K562 (cell line): Measurements from ENCODE around the gene MBD3L4. TPM values are rescaled to one million over a fixed set of nuclear protein-coding genes. Genes with fewer than 3 reads are reported as not detected.

Source experiments
- BCOR ChIP-seq: fragments of 450-650 bp; IDR thresholded peaks from 2 replicates; pipeline ENCODE4 v1.6.1; 2016
- CHD4 ChIP-seq: fragments of 200-600 bp; sonication (generic); IDR thresholded peaks from 3 replicates; pipeline ENCODE4 v1.6.1; 2012; ENCODE audit warnings: low read depth, mild to moderate bottlenecking, mixed read lengths, low read length, inconsistent platforms; ENCODE audit not compliant: insufficient read depth, insufficient replicate concordance, poor library complexity, severe bottlenecking
- CSDE1 ChIP-seq, 2 experiments: fragments of 450-650 bp; IDR thresholded peaks; 2 replicates each; pipeline ENCODE4 v1.6.1; 2016; ENCODE audit warnings: mild to moderate bottlenecking in 1 of 2
- E2F3 ChIP-seq: fragments of 250-450 bp; sonication (Bioruptor Pico); IDR thresholded peaks from 2 replicates; pipeline ENCODE4 v1.4.0; 2020; ENCODE audit warnings: mild to moderate bottlenecking
- FOXP4 ChIP-seq: sonication (generic); formaldehyde crosslinking; IDR thresholded peaks from 2 replicates; pipeline ENCODE4 v1.8.0; 2022; ENCODE audit warnings: mild to moderate bottlenecking, missing genetic modification reagents, borderline replicate concordance
- KAT8 ChIP-seq: fragments of 450-650 bp; IDR thresholded peaks from 2 replicates; pipeline ENCODE4 v1.6.1; 2016; ENCODE audit warnings: low read depth, mild to moderate bottlenecking
- MBD1 ChIP-seq: fragments of 250-450 bp; sonication (Bioruptor Pico); IDR thresholded peaks from 2 replicates; pipeline ENCODE4 v1.8.0; 2022; ENCODE audit warnings: inconsistent platforms
- PHF20 ChIP-seq: fragments of 450-650 bp; IDR thresholded peaks from 2 replicates; pipeline ENCODE4 v1.6.1; 2018; ENCODE audit not compliant: partially characterized antibody
- POLR2AphosphoS2 ChIP-seq: IDR thresholded peaks from 2 replicates; pipeline ENCODE4 v1.6.1; 2012; ENCODE audit warnings: low read length, improper control_type of control experiment
- RBM17 ChIP-seq: fragments of 200-400 bp; formaldehyde crosslinking; IDR thresholded peaks from 2 replicates; pipeline ENCODE4 v1.6.1; 2017; ENCODE audit warnings: low read depth, mild to moderate bottlenecking, low read length, borderline replicate concordance
- RBM39 ChIP-seq: fragments of 200-400 bp; formaldehyde crosslinking; optimal IDR thresholded peaks from 2 replicates; pipeline ENCODE3; 2018; ENCODE audit warnings: low read depth, low read length
- RFX1 ChIP-seq: fragments of 450-650 bp; IDR thresholded peaks from 2 replicates; pipeline ENCODE4 v1.6.1; 2016; ENCODE audit warnings: mild to moderate bottlenecking, moderate library complexity
- SRSF3 ChIP-seq: fragments of 200-400 bp; formaldehyde crosslinking; IDR thresholded peaks from 2 replicates; pipeline ENCODE4 v1.6.1; 2016; ENCODE audit warnings: mild to moderate bottlenecking, low read length, moderate library complexity; ENCODE audit not compliant: insufficient read depth
- SRSF7 ChIP-seq: fragments of 200-400 bp; formaldehyde crosslinking; optimal IDR thresholded peaks from 2 replicates; pipeline ENCODE3; 2017; ENCODE audit warnings: mild to moderate bottlenecking, low read depth, low read length
- YBX1 ChIP-seq: fragments of 450-650 bp; IDR thresholded peaks from 2 replicates; pipeline ENCODE4 v1.7.1; 2016; ENCODE audit warnings: mild to moderate bottlenecking
- ZNF165 ChIP-seq: fragments of 250-450 bp; sonication (Bioruptor Pico); IDR thresholded peaks from 2 replicates; pipeline ENCODE4 v1.4.0; 2020; ENCODE audit warnings: borderline replicate concordance
- ZNF184 ChIP-seq: sonication (generic); formaldehyde crosslinking; IDR thresholded peaks from 2 replicates; pipeline ENCODE4 v1.5.0; 2020; ENCODE audit warnings: missing genetic modification reagents
- ZNF79 ChIP-seq: fragments of 250-450 bp; sonication (Bioruptor Pico); IDR thresholded peaks from 2 replicates; pipeline ENCODE4 v1.4.0; 2020; ENCODE audit warnings: low read depth, mild to moderate bottlenecking, moderate library complexity
- polyA plus RNA-seq, 8 experiments: library from polyadenylated mRNA; depleted of rRNA in 4 of 8; stranded (reverse) in 5 of 8; unstranded in 3 of 8; fragments of >200 nt; fragmentation: Nextera tagmentation in 2 of 8; fragmentation: Illumina TruSeq in 1 of 8; extraction: Ambion mirVana in 2 of 8; extraction: Trizol in 1 of 8; gene quantifications; 2 replicates each; pipeline versions ENCODE4 v1.2.1 to v1.2.3, GENCODE V29; 2011 to 2014; ENCODE audit warnings: inconsistent platforms in 1 of 8, missing spikeins in 1 of 8
- total RNA-seq, 7 experiments: library from RNA; depleted of rRNA in 6 of 7; stranded (reverse); fragments of >200 nt in 6 of 7; fragmentation: Illumina TruSeq in 2 of 7; extraction: Trizol in 2 of 7; gene quantifications; 2 replicates each; pipeline versions ENCODE4 v1.2.1 to v1.2.3, GENCODE V29; 2011 to 2021; ENCODE audit warnings: low replicate concordance in 1 of 7
- TF ChIP-seq, protein P1 (sequence below): fragments of 450-650 bp; formaldehyde crosslinking; IDR thresholded peaks from 2 replicates; pipeline ENCODE4 v1.4.0; 2020; ENCODE audit warnings: mild to moderate bottlenecking, moderate library complexity
- TF ChIP-seq, protein P2 (sequence below), 2 experiments: fragments of 450-650 bp in 1 of 2; sonication (generic) in 1 of 2; formaldehyde crosslinking in 1 of 2; IDR thresholded peaks in 1 of 2; conservative IDR thresholded peaks in 1 of 2; 2 replicates each; pipeline versions ENCODE4 v1.6.1 to v1.8.1; 2016 to 2023; ENCODE audit warnings: mild to moderate bottlenecking in 2 of 2, moderate library complexity in 2 of 2, inconsistent platforms in 1 of 2, missing genetic modification reagents in 1 of 2
- TF ChIP-seq, protein P3 (sequence below): sonication (generic); formaldehyde crosslinking; IDR thresholded peaks from 2 replicates; pipeline ENCODE4 v1.8.1; 2022; ENCODE audit warnings: missing genetic modification reagents

MBD3L4 gene
- total and polyA plus RNA-seq, 9 of the 15 experiments (the other 6 are each of a cell fraction or from before 2014, with no cell fraction given) = not detected

- TF ChIP-seq, protein P1, sequence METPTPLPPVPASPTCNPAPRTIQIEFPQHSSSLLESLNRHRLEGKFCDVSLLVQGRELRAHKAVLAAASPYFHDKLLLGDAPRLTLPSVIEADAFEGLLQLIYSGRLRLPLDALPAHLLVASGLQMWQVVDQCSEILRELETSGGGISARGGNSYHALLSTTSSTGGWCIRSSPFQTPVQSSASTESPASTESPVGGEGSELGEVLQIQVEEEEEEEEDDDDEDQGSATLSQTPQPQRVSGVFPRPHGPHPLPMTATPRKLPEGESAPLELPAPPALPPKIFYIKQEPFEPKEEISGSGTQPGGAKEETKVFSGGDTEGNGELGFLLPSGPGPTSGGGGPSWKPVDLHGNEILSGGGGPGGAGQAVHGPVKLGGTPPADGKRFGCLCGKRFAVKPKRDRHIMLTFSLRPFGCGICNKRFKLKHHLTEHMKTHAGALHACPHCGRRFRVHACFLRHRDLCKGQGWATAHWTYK = peak; percentile 61; the same call in 1 of the 2 replicates
- TF ChIP-seq SRSF7 (no peak), RBM17 (no peak), ZNF184 (CRISPR knock-in tag) (no peak), CSDE1 (IDR thresholded peaks at IDR 0.05) (no peak), SRSF3 (no peak), MBD1 (CRISPR knock-in tag) (no peak), RBM39 (no peak), YBX1 (no peak), BCOR (no peak), RFX1 (no peak), ZNF165 (CRISPR knock-in tag) (no peak), CHD4 (no peak), POLR2AphosphoS2 (no peak), KAT8 (no peak; the same call in 1 of the 2 replicates), ZNF79 (CRISPR knock-in tag) (no peak), PHF20 (peak; percentile 91), FOXP4 (no peak), E2F3 (CRISPR knock-in tag) (no peak)
- TF ChIP-seq, protein P2, sequence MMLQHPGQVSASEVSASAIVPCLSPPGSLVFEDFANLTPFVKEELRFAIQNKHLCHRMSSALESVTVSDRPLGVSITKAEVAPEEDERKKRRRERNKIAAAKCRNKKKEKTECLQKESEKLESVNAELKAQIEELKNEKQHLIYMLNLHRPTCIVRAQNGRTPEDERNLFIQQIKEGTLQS (IDR thresholded peaks at IDR 0.05) = no peak
- TF ChIP-seq, protein P2 (CRISPR knock-in tag; conservative IDR thresholded peaks at IDR 0.05) = no peak
- TF ChIP-seq, protein P3, sequence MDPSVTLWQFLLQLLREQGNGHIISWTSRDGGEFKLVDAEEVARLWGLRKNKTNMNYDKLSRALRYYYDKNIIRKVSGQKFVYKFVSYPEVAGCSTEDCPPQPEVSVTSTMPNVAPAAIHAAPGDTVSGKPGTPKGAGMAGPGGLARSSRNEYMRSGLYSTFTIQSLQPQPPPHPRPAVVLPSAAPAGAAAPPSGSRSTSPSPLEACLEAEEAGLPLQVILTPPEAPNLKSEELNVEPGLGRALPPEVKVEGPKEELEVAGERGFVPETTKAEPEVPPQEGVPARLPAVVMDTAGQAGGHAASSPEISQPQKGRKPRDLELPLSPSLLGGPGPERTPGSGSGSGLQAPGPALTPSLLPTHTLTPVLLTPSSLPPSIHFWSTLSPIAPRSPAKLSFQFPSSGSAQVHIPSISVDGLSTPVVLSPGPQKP = no peak
Observed at GRCh38 chr19:7069042-7069903, 29.3 kb upstream of the MBD3L4 start, which contains the start of gene ZNF557 (continued).
